Endothelial cell of umbilical vein (primary cell): ENCODE measurements around the gene ESYT2. TPM values are rescaled to one million over a fixed set of nuclear protein-coding genes. Genes with fewer than 3 reads are reported as not detected.

Experiments used
- BruUV-seq: library from RNA; stranded (reverse); fragments of 400-500 nt; replicated peaks from 2 replicates; lab custom pipeline; 2021; lab: Mats Ljungman, UMichigan
- CTCF ChIA-PET: fragments of 300-600, 350-600 bp; sonication (Branson Sonifier 250); formaldehyde crosslinking; loops from one replicate; lab custom pipeline; 2021; ENCODE audit warnings: antibody characterized with exemption, inconsistent platforms; lab: Charles Lee
- POLR2A ChIA-PET: fragments of 300-600, 350-600 bp; sonication (Branson Sonifier 250); formaldehyde crosslinking; loops from one replicate; lab custom pipeline; 2021; ENCODE audit warnings: antibody characterized with exemption, inconsistent platforms; lab: Charles Lee
- DNase-seq: peaks from one replicate; pipeline ENCODE4 v3.0.0-alpha.2; 2011; ENCODE audit warnings: low read depth, low spot score
- FAIRE-seq: peaks from 2 replicates; lab custom pipeline; 2011; peaks lifted over from hg19 to GRCh38; lab: Jason Lieb, UNC
- H2AFZ ChIP-seq: 2 replicates; pipeline ENCODE4 v1.6.0; 2012; ENCODE audit warnings: low read depth, low read length, control low read depth, inconsistent platforms
- H3K27ac ChIP-seq: 2 replicates; pipeline ENCODE4 v1.5.1; 2011; ENCODE audit warnings: low read depth, mild to moderate bottlenecking, control low read depth, low read length, moderate library complexity; ENCODE audit not compliant: insufficient read depth
- H3K27me3 ChIP-seq, 2 experiments: 2 replicates each; pipeline versions ENCODE4 v1.6.0 to v1.6.1; 2011; ENCODE audit warnings: low read length in 2 of 2, mixed read lengths in 1 of 2; ENCODE audit not compliant: control insufficient read depth in 2 of 2, insufficient read depth in 2 of 2
- H3K36me3 ChIP-seq, 2 experiments: 2 replicates in 1 of 2; 3 replicates in 1 of 2; pipeline ENCODE4 v1.5.1; 2011; ENCODE audit warnings: low read length in 2 of 2, mild to moderate bottlenecking in 1 of 2, moderate library complexity in 1 of 2; ENCODE audit not compliant: control insufficient read depth in 2 of 2, insufficient read depth in 2 of 2; ENCODE audit errors: extremely low read depth in 1 of 2
- H3K4me1 ChIP-seq: 3 replicates; pipeline ENCODE4 v1.5.1; 2011; ENCODE audit warnings: mild to moderate bottlenecking, low read length; ENCODE audit not compliant: control insufficient read depth, insufficient read depth; ENCODE audit errors: extremely low read depth
- H3K4me2 ChIP-seq: 2 replicates; pipeline ENCODE4 v1.6.1; 2011; ENCODE audit warnings: low read length, control low read depth, mixed read lengths; ENCODE audit not compliant: insufficient read depth
- H3K4me3 ChIP-seq, 3 experiments: fragments of 200-600 bp in 1 of 3; sonication (generic), shearing (Covaris generic) in 1 of 3; replicated peaks in 1 of 3; 2 replicates each; pipeline ENCODE4 v1.5.1; 2011 to 2016; ENCODE audit warnings: control low read depth in 3 of 3, low read length in 3 of 3, mild to moderate bottlenecking in 2 of 3, inconsistent platforms in 1 of 3, low read depth in 1 of 3, moderate library complexity in 1 of 3; ENCODE audit not compliant: insufficient read depth in 1 of 3
- H3K79me2 ChIP-seq: 2 replicates; pipeline ENCODE4 v1.6.0; 2012; ENCODE audit warnings: low read length, inconsistent platforms; ENCODE audit not compliant: control insufficient read depth, insufficient read depth
- H3K9ac ChIP-seq: replicated peaks from 2 replicates; pipeline ENCODE3; 2011; ENCODE audit warnings: low read length, control low read depth; ENCODE audit not compliant: insufficient read depth; ENCODE audit errors: extremely low read depth
- H3K9me1 ChIP-seq: replicated peaks from 3 replicates; pipeline ENCODE4 v1.6.0; 2011; ENCODE audit warnings: mild to moderate bottlenecking, low read length; ENCODE audit not compliant: control insufficient read depth, insufficient read depth; ENCODE audit errors: extremely low read depth
- H3K9me3 ChIP-seq: replicated peaks from 2 replicates; pipeline ENCODE4 v1.5.1; 2012; ENCODE audit warnings: low read length, inconsistent platforms; ENCODE audit not compliant: control insufficient read depth, insufficient read depth
- H4K20me1 ChIP-seq: replicated peaks from 2 replicates; pipeline ENCODE3; 2011; ENCODE audit warnings: mild to moderate bottlenecking, low read length; ENCODE audit not compliant: control insufficient read depth, insufficient read depth; ENCODE audit errors: extremely low read depth
- EZH2 ChIP-seq: IDR thresholded peaks from 2 replicates; pipeline ENCODE4 v1.6.1; 2012; ENCODE audit warnings: borderline replicate concordance, low read depth, mild to moderate bottlenecking, moderate library complexity, low read length, inconsistent platforms; ENCODE audit not compliant: severe bottlenecking
- FOS ChIP-seq: IDR thresholded peaks from 2 replicates; pipeline ENCODE4 v1.6.1; 2011; ENCODE audit warnings: mild to moderate bottlenecking, low read length, moderate library complexity, borderline replicate concordance; ENCODE audit not compliant: insufficient read depth
- GATA2 ChIP-seq: IDR thresholded peaks from 2 replicates; pipeline ENCODE4 v1.7.0; 2011; ENCODE audit warnings: low read depth, mild to moderate bottlenecking, moderate library complexity, mixed read lengths, low read length; ENCODE audit not compliant: insufficient read length, insufficient read depth
- JUN ChIP-seq: IDR thresholded peaks from 2 replicates; pipeline ENCODE4 v1.6.1; 2011; ENCODE audit warnings: borderline replicate concordance, low read depth; ENCODE audit not compliant: insufficient read length, insufficient read depth
- MYC ChIP-seq: IDR thresholded peaks from one replicate; pipeline ENCODE4 v1.6.1; 2011; ENCODE audit warnings: mild to moderate bottlenecking, low read depth, low read length
- POLR2A ChIP-seq: IDR thresholded peaks from 2 replicates; pipeline ENCODE4 v1.6.1; 2012; ENCODE audit warnings: low read depth, mild to moderate bottlenecking, control low read depth, low read length
- POLR2AphosphoS5 ChIP-seq: IDR thresholded peaks from 2 replicates; pipeline ENCODE4 v1.6.1; 2012; ENCODE audit warnings: low read depth, mild to moderate bottlenecking, control low read depth, low read length, moderate library complexity; ENCODE audit not compliant: insufficient read depth
- dilution Hi-C: fragments of 300-500 bp; cut with MboI; formaldehyde crosslinking; loops from one replicate; pipeline ENCODE4 v1.15.0; 2019; ENCODE audit warnings: low sequenced_read_pairs; ENCODE audit not compliant: extremely low pct_ligation_motif_present
- intact Hi-C: fragments of 100-400 bp; cut with micrococcal nuclease; formaldehyde crosslinking; loops from one replicate; pipeline ENCODE4 v1.10.0; 2022
- polyA plus RNA-seq, 4 experiments: library from polyadenylated mRNA; depleted of rRNA in 3 of 4; stranded (reverse) in 3 of 4; unstranded in 1 of 4; fragments of >200 nt; gene quantifications; 2 replicates each; pipeline versions ENCODE4 v1.2.1 to v1.2.3, GENCODE V29; 2011 to 2012; ENCODE audit warnings: missing spikeins in 1 of 4
- total RNA-seq: library from RNA; stranded (reverse); gene quantifications from 2 replicates; pipeline ENCODE4 v1.2.3, GENCODE V29; 2021
- TF ChIP-seq, protein P1 (sequence below), 2 donors: IDR thresholded peaks; 1 replicate in 1 of 2; 2 replicates in 1 of 2; pipeline ENCODE4 v1.5.1; 2011; ENCODE audit warnings: low read length in 2 of 2, mild to moderate bottlenecking in 2 of 2, moderate library complexity in 2 of 2, control low read depth in 1 of 2, inconsistent platforms in 1 of 2, low read depth in 1 of 2; ENCODE audit not compliant: insufficient read depth in 1 of 2; ENCODE audit errors: extremely low read depth in 1 of 2
- TF ChIP-seq, protein P2 (sequence below): IDR thresholded peaks from 2 replicates; pipeline ENCODE4 v1.6.1; 2011; ENCODE audit not compliant: insufficient read depth, insufficient read length

ESYT2 gene
- total and polyA plus RNA-seq, 2 donors (not counting 3 experiments of a cell fraction or from before 2014, with no cell fraction given) = 18.8 to 46.6 TPM

DNA sequence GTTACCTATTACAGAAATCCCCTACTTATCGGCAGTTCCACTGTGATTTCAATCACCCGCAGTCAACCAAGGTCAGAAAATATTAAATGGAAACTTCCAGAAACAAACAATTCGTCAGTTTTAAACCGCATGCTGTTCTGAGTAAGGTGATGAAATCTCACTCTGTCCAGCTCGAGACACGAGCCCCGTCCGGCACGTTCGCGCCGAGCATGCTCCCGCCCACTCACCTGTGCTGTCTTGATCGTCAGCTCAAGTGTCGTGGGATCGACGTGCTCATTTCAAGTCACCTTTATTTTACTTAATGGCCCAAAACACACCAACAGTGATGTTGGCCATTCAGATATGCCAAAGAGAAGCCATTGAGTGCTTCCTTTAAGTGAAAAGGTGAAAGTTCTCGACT is 21.2 kb downstream of the ESYT2 start:
- ChIA-PET CTCF (no interaction called here), POLR2A (no interaction called here)
- Histone ChIP-seq H3K4me2 (no peak overlapping the region), H3K4me3 (no peak overlapping the region), H4K20me1 (peaks cover 3% of the 10 kb centered on the region), H3K9me3 (no peaks in the 10 kb centered on the region), H3K9me1 (no peaks in the 10 kb centered on the region), H3K27ac (no peak overlapping the region), H3K36me3 (peaks cover 0 to 3% of the 10 kb centered on the region in 2 experiments), H3K4me1 (no peaks in the 10 kb centered on the region), H3K79me2 (peaks cover 45% of the 10 kb centered on the region), H3K27me3 (no peaks in the 10 kb centered on the region), H2AFZ (no peak overlapping the region), H3K9ac (no peak overlapping the region)
- FAIRE-seq (no peak), DNase-seq (no peak)
- dilution Hi-C loops (no loop called here), intact Hi-C loops (no loop called here)
- TF ChIP-seq GATA2 = no peak
- TF ChIP-seq MYC = no peak
- TF ChIP-seq JUN = no peak
- no peak for TF ChIP-seq POLR2AphosphoS5
- no peak for TF ChIP-seq FOS
- TF ChIP-seq, protein P1, sequence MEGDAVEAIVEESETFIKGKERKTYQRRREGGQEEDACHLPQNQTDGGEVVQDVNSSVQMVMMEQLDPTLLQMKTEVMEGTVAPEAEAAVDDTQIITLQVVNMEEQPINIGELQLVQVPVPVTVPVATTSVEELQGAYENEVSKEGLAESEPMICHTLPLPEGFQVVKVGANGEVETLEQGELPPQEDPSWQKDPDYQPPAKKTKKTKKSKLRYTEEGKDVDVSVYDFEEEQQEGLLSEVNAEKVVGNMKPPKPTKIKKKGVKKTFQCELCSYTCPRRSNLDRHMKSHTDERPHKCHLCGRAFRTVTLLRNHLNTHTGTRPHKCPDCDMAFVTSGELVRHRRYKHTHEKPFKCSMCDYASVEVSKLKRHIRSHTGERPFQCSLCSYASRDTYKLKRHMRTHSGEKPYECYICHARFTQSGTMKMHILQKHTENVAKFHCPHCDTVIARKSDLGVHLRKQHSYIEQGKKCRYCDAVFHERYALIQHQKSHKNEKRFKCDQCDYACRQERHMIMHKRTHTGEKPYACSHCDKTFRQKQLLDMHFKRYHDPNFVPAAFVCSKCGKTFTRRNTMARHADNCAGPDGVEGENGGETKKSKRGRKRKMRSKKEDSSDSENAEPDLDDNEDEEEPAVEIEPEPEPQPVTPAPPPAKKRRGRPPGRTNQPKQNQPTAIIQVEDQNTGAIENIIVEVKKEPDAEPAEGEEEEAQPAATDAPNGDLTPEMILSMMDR (IDR thresholded peaks at IDR 0.05; ENCODE audit: extremely low read depth in 1 of 2, insufficient read depth in 1 of 2, low read depth in 1 of 2, low read length in 2 of 2) = no peak
- TF ChIP-seq, protein P2, sequence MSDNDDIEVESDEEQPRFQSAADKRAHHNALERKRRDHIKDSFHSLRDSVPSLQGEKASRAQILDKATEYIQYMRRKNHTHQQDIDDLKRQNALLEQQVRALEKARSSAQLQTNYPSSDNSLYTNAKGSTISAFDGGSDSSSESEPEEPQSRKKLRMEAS = no peak
- no peak for TF ChIP-seq EZH2
- TF ChIP-seq POLR2A = no peak
- BruUV-seq = no TSS peak
